OCI-LY7 (cell line): ENCODE measurements around the gene GRM1. TPM values are rescaled to one million over a fixed set of nuclear protein-coding genes. Genes with fewer than 3 reads are reported as not detected.
"Not testable (repeated sequence)": the region's sequence is repeated elsewhere in the genome, so short reads cannot be mapped to it uniquely, and the experiment has no call there.

Experiments
- BruUV-seq: library from RNA; stranded (reverse); fragments of 400-500 nt; replicated peaks from 2 replicates; lab custom pipeline; 2021; lab: Mats Ljungman, UMichigan
- CTCF ChIA-PET: fragments of 300-600 bp; sonication (Branson Sonifier 250); formaldehyde crosslinking; loops from one replicate; lab custom pipeline; 2022; ENCODE audit warnings: antibody characterized with exemption; ENCODE audit not compliant: unreplicated experiment; lab: Charles Lee
- POLR2A ChIA-PET: fragments of 300-600 bp; sonication (Branson Sonifier 250); formaldehyde crosslinking; loops from one replicate; lab custom pipeline; 2022; ENCODE audit warnings: antibody characterized with exemption; lab: Charles Lee
- DNase-seq: peaks from one replicate; pipeline ENCODE4 v3.0.0-alpha.2; 2015; ENCODE audit warnings: low spot score
- H2AFZ ChIP-seq: fragments of 200-600 bp; sonication (generic), shearing (Covaris generic); 2 replicates; pipeline ENCODE4 v1.6.1; 2014; ENCODE audit warnings: mild to moderate bottlenecking, antibody characterized with exemption, low read length, moderate library complexity
- H3K27ac ChIP-seq: fragments of 200-600 bp; sonication (generic); 2 replicates; pipeline ENCODE4 v1.5.1; 2014; ENCODE audit warnings: mixed run types, low read depth, mild to moderate bottlenecking, moderate library complexity, low read length, inconsistent platforms; ENCODE audit not compliant: poor library complexity, severe bottlenecking
- H3K36me3 ChIP-seq: fragments of 200-600 bp; sonication (generic); 2 replicates; pipeline ENCODE4 v1.6.1; 2014; ENCODE audit warnings: mild to moderate bottlenecking, antibody characterized with exemption, low read length, moderate library complexity, mixed read lengths; ENCODE audit not compliant: insufficient read depth
- H3K4me1 ChIP-seq: fragments of 200-600 bp; sonication (generic); 2 replicates; pipeline ENCODE4 v1.5.1; 2014; ENCODE audit warnings: mild to moderate bottlenecking, low read length; ENCODE audit not compliant: insufficient read depth, poor library complexity, severe bottlenecking
- H3K4me2 ChIP-seq: fragments of 200-600 bp; sonication (generic); 2 replicates; pipeline ENCODE4 v1.6.1; 2014; ENCODE audit warnings: mild to moderate bottlenecking, low read length
- H3K4me3 ChIP-seq: fragments of 200-600 bp; sonication (generic); 2 replicates; pipeline ENCODE4 v1.5.1; 2014; ENCODE audit warnings: mild to moderate bottlenecking, low read depth, low read length; ENCODE audit not compliant: poor library complexity, severe bottlenecking
- H3K79me2 ChIP-seq: fragments of 200-600 bp; sonication (generic); 2 replicates; pipeline ENCODE4 v1.6.1; 2016; ENCODE audit warnings: low read depth, mild to moderate bottlenecking, low read length, moderate library complexity, mixed read lengths; ENCODE audit not compliant: insufficient read depth
- H3K9me2 ChIP-seq: fragments of 200-600 bp; sonication (generic); 2 replicates; pipeline ENCODE4 v1.6.1; 2016; ENCODE audit warnings: mild to moderate bottlenecking, low read length, mixed read lengths; ENCODE audit not compliant: insufficient read depth
- H3K9me3 ChIP-seq: fragments of 200-600 bp; sonication (generic); 2 replicates; pipeline ENCODE4 v1.6.1; 2014; ENCODE audit warnings: mild to moderate bottlenecking, mixed run types, low read length, mixed read lengths
- H4K20me1 ChIP-seq: fragments of 200-600 bp; sonication (generic); 2 replicates; pipeline ENCODE4 v1.6.1; 2014; ENCODE audit warnings: mild to moderate bottlenecking, antibody characterized with exemption, low read length, moderate library complexity, mixed read lengths; ENCODE audit not compliant: insufficient read depth
- CTCF ChIP-seq: fragments of 200-600 bp; sonication (generic); conservative IDR thresholded peaks from 2 replicates; pipeline ENCODE4 v1.5.1; 2014; ENCODE audit warnings: mild to moderate bottlenecking, antibody characterized with exemption, low read length, moderate library complexity, mixed read lengths
- EZH2phosphoT487 ChIP-seq: fragments of 200-600 bp; sonication (generic); IDR thresholded peaks from 2 replicates; pipeline ENCODE4 v1.6.1; 2018; ENCODE audit warnings: low read depth, borderline replicate concordance, mild to moderate bottlenecking, mixed run types, antibody characterized with exemption, low read length, moderate library complexity, mixed read lengths
- intact Hi-C: fragments of 100-400 bp; cut with micrococcal nuclease; formaldehyde crosslinking; loops from one replicate; pipeline ENCODE4 v1.10.0; 2022; ENCODE audit not compliant: unreplicated experiment
- total RNA-seq, 2 experiments: library from RNA; depleted of rRNA in 1 of 2; stranded (reverse); fragments of >200 nt in 1 of 2; shearing (Covaris generic) in 1 of 2; gene quantifications; 2 replicates each; pipeline ENCODE4 v1.2.3, GENCODE V29; 2014 to 2022

Gene GRM1
- total RNA-seq, 2 experiments from 2014 or later, result not detected

- H3K27ac ChIP-seq, result no peak overlapping the region
- no TSS peak for BruUV-seq
- no peaks in the 10 kb centered on the region for H3K9me2 ChIP-seq
- no peak overlapping the region for H3K4me2 ChIP-seq
- no peaks in the 10 kb centered on the region for H3K36me3 ChIP-seq
- DNase-seq, result no peak
- intact Hi-C loops, result no loop called here
- H3K4me3 ChIP-seq, result no peak overlapping the region
- TF ChIP-seq EZH2phosphoT487, result no peak
- no peak for TF ChIP-seq CTCF
- no peaks in the 10 kb centered on the region for H4K20me1 ChIP-seq
- no peaks in the 10 kb centered on the region for H3K79me2 ChIP-seq
- CTCF ChIA-PET, result no interaction called here
- POLR2A ChIA-PET, result no interaction called here
- no peak overlapping the region for H2AFZ ChIP-seq
- no peaks in the 10 kb centered on the region for H3K4me1 ChIP-seq
- H3K9me3 ChIP-seq, result no peaks in the 10 kb centered on the region
Measured at GRCh38 chr6:146267946-146268345, 239.1 kb downstream of the GRM1 start.

GRCh38 chr6:146269482-146269881, 240.6 kb downstream of the GRM1 start:
- H4K20me1 ChIP-seq, result no peaks in the 10 kb centered on the region
- ChIA-PET CTCF (no interaction called here), POLR2A (interaction anchor here (0.7 kb wide), 1 partner anchor 537 kb away, joined by 3 read pairs; no protein-coding TSS in a partner anchor)
- H3K9me2 ChIP-seq, result no peaks in the 10 kb centered on the region
- no peak for TF ChIP-seq CTCF
- no peak for TF ChIP-seq EZH2phosphoT487
- H3K79me2 ChIP-seq, result no peaks in the 10 kb centered on the region
- intact Hi-C loops, result no loop called here
- H3K4me1 ChIP-seq, result no peaks in the 10 kb centered on the region
- H3K36me3 ChIP-seq, result no peaks in the 10 kb centered on the region
- no peak overlapping the region for H2AFZ ChIP-seq
- no peaks in the 10 kb centered on the region for H3K9me3 ChIP-seq
- no peak overlapping the region for H3K27ac ChIP-seq
- no peak overlapping the region for H3K4me2 ChIP-seq
- no TSS peak for BruUV-seq
- H3K4me3 ChIP-seq, result no peak overlapping the region
- no peak for DNase-seq

- CTCF ChIA-PET, H4K20me1 ChIP-seq, H3K9me2 ChIP-seq, BruUV-seq, H3K9me3 ChIP-seq, H3K36me3 ChIP-seq, H2AFZ ChIP-seq, intact Hi-C loops, H3K4me3 ChIP-seq, H3K79me2 ChIP-seq, H3K4me1 ChIP-seq, H3K27ac ChIP-seq, DNase-seq, H3K4me2 ChIP-seq: not testable (repeated sequence)
- POLR2A ChIA-PET, result interaction anchor here (0.8 to 1.6 kb wide), 2 partner anchors 9 to 13 kb away, joined by 5 to 6 read pairs; no protein-coding TSS in a partner anchor
Measured at GRCh38 chr6:146271163-146271562, 242.3 kb downstream of the GRM1 start.
